Vein endothelial cell (primary cell): ENCODE data around the gene OR4M2. TPM values are rescaled to one million over a fixed set of nuclear protein-coding genes. Genes with fewer than 3 reads are reported as not detected.

Experiments
- total RNA-seq: library from RNA; depleted of rRNA; stranded (reverse); fragments of >200 nt; gene quantifications from 2 replicates; pipeline ENCODE4 v1.2.3, GENCODE V29; 2012

OR4M2 gene
- not detected in 2 replicates for total RNA-seq

DNA sequence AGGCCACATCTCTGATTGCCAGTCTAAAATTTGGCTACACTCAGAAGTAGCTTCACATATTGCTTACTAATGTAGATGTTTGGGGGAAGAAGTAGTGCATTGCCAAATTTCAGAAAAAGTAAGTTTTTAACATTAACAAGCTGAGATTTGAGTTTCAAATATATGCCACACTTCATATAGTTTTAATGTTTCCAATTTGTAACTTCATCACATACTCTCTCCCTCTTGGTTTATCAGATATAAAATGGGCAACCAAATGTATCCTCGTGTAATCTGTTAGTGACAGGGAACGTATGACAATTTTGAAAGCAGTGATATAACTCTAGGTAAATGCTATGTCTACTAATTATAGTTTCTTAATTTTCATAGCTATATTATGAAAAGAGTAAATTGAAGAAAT is at the start of gene OR4M2:
TSS of gene OR4M2 (plus strand) at position 301 of the 400 bp plus-strand sequence. CDS start at position 399, 98 bp downstream.

Other genes with a start within 250 kb of the OR4M2 start
- gene POTEB, start 202.8 kb upstream of the OR4M2 start, total RNA-seq, result not detected in 2 replicates